ENCODE data around the gene CCL26.

- TF ChIP-seq CTCF (IDR thresholded peaks at IDR 0.05) (no peak), POLR2A (IDR thresholded peaks at IDR 0.05) (no peak), EP300 (IDR thresholded peaks at IDR 0.05) (no peak)
These were observed 39.9 kb downstream of the CCL26 start for GRCh38 chr7:75732016-75732521.
